GM20000 (cell line): ENCODE data around the gene CLCNKB.
A peak's percentile ranks its signal among the peaks of the same experiment; 100 is the strongest.

ENCODE experiments used
- DNase-seq: peaks from one replicate; pipeline ENCODE4 v3.0.0; 2012; ENCODE audit warnings: low spot score
- CTCF ChIP-seq: IDR thresholded peaks from 2 replicates; pipeline ENCODE4 v1.5.1; 2012; ENCODE audit warnings: mild to moderate bottlenecking, control low read depth; ENCODE audit errors: extremely low read depth, missing control alignments

Gene CLCNKB

GRCh38 chr1:16080422-16081150, 37.0 kb downstream of the CLCNKB start:
- DNase-seq: no peak
- no peak for TF ChIP-seq CTCF

DNA sequence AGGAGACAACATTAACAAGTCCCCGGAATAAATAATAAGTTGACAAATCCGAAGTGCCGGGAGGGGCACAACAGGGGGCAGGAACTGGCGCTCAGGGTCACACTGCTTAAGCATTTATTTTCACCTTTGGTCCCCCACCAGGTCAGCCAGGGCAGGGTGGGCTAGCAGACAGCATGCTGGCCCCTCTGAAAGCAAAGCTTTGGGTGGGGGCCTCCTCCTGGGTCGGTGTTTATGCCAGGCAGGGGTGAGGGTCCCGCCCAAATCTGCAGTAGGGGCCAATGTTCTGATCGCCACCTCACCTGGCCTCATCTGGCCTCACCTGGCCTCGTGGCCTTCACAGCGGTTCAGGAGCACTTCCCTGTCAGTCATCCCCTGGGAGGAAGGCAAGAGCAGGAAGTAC, 38.1 kb downstream of the CLCNKB start:
- no peak for TF ChIP-seq CTCF
- DNase-seq: no peak

DNA sequence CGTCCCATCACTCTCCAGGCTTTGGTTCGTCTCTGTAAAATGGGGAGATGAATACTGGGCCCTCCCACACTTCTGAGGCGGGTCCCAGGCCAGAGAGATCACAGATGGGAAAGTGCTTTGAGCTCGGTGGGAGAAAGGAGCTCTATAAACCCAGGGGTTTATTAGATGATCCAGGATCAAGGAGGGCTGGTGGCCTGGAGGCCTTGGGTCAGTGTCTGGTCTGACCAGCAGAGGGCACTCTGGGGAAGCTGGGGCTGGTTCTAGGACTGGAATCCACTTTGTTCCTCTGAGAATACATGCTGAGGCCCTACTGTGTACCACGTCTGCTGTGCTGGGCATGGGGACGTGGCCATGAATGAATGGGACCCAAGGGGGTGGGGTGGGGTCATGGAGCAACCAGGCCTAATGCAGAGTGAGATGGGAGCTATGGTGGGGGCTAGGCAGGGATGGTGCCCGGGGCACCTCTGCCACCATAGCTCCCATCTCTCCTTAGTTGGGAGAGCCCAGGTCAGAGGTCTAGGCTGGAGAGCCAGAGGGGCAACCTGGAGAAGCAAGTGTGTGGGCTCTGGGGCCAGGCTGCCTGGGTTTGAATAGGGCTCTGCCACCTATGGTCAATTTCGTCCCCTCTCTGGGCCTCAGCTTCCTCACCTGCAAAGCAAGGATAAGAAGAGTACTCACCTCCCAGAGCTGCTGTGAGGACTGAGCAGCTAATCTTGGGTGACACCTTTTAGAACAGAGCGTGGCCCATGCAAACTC, 38.9 kb downstream of the CLCNKB start:
- TF ChIP-seq CTCF: peak; percentile 89
- DNase-seq: peak; percentile 84

GRCh38 chr1:16083486-16083885, 39.9 kb downstream of the CLCNKB start:
- no peak for DNase-seq
- no peak for TF ChIP-seq CTCF

GRCh38 chr1:16085522-16085921, 41.9 kb downstream of the CLCNKB start:
- TF ChIP-seq CTCF: no peak
- no peak for DNase-seq

GRCh38 chr1:16087733-16088132, 44.2 kb downstream of the CLCNKB start:
- DNase-seq: no peak
- no peak for TF ChIP-seq CTCF

DNA sequence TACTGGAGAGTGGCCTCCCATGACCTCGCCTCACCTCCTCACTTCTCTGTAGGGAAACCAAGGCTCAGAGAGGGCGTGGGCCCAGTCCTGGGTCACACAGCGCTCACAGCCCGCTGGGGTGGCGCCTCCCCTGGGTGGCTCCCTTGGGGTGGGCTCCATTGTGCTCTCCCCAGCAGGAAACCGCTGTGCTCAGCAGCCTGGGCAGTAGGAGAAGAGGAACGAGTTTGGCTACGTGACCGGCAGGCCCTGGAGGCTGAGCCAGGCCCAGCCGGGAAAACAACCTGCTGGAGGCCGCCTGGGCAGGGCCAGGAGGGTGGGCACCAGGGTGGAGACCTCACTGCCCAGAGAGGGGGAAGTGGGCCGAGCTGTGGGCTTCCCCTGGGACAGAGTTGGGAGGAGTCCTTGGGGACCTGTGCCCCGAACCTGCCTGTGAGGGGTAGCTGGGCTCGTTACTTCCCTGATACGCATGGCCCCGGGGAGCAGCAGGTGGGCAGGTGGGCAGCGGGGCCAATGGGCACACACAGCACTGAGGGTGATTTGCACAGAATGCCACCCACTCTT, 44.8 kb downstream of the CLCNKB start:
- no peak for TF ChIP-seq CTCF
- DNase-seq: no peak
